NCI-H2196 (cell line): ENCODE data around the gene NRF1.

Experiments
- DNase-seq: peaks from one replicate; lab custom pipeline; 2025; ENCODE audit not compliant: unreplicated experiment; lab: John Stamatoyannopoulos, UW

Gene NRF1

DNA sequence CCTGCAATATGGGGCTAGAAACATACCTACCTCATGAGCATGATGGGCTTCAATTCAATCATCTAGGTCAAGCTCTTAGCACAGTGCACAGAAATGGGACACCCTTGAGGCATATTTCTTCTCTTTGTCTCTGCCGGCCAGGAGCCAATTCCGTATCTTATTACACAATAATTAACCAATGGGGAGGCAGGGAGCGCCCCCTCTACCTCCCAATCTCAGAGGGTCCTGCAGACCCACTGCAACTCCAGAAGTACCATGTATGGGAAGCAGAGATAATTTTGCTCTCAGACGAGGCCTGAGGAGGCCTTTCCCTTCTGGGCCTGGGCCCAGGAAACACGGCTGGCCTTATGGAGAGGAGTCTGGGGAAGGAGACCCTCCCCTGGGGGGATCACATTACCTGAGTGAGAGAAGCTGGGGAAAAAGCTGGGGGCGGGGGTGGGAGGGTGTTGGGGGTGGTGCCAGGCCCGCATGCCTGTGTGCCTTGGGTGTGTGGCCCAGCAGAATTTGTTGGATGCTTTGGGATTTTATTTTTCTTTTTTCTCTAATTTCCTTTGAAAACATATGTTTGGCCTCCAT lies 185.8 kb downstream of the NRF1 start:
- DNase-seq: no peak

DNA sequence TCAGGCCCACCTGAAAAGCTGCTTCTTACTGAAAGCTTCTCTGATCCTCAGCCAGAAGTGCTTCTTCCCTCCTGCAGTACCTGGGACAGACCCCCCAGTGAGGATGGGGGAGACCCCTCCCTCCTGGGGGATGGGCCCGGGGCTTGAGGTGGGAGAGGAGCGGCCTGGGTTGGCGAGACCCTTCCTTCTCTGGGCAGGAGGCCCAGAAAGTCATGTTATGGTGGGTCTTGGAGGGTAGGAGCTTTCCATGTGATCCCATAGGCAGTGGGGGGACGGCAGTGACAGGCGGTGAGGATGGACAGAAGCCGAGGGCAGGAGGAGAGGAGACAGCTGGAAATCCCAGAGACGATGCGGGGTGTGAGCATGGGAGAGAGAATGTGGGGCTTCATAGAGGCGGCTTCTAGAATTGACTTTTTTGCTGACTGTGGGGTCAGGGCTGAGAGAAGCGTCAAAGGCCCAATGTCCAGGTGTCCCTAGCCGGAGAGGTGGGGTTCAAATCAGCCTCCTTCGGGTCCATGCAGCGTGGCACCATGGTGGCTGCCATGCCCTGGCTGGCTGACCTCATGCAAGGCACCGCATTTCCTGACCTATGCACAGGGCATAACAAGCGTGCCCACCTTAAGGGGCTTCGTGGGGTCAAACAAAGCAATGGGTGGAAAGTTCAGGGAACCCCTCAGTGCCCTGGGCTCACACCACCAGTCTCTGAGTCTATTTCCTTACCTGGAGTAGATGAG lies 187.3 kb downstream of the NRF1 start:
- no peak for DNase-seq

- no peak for DNase-seq
Observed at GRCh38 chr7:129799350-129799955, 187.9 kb downstream of the NRF1 start.

DNA sequence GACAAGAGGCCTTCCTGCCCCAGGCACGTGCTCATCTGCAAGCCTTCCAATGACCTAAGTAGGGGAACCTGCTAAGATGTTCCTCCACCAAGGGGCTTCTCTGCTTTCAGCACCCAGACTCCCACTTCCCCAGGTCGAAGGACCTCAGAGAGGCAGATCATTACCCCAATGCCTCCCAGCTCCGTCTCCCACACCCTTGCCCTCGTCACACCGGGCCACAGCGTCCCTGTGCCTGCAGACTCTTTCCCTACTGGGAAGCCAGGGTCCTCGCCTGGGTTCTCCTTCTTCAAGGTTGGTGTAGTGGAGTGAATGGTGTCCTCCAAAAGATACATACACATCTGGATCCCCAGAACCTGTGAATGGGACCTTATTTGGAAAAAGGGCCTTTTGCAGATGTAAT lies 189.4 kb downstream of the NRF1 start:
- DNase-seq: no peak

- DNase-seq: peak; percentile 22
Observed at GRCh38 chr7:129801882-129802281, 190.4 kb downstream of the NRF1 start.

GRCh38 chr7:129803546-129804081 lies 192.1 kb downstream of the NRF1 start:
- DNase-seq: no peak

DNA sequence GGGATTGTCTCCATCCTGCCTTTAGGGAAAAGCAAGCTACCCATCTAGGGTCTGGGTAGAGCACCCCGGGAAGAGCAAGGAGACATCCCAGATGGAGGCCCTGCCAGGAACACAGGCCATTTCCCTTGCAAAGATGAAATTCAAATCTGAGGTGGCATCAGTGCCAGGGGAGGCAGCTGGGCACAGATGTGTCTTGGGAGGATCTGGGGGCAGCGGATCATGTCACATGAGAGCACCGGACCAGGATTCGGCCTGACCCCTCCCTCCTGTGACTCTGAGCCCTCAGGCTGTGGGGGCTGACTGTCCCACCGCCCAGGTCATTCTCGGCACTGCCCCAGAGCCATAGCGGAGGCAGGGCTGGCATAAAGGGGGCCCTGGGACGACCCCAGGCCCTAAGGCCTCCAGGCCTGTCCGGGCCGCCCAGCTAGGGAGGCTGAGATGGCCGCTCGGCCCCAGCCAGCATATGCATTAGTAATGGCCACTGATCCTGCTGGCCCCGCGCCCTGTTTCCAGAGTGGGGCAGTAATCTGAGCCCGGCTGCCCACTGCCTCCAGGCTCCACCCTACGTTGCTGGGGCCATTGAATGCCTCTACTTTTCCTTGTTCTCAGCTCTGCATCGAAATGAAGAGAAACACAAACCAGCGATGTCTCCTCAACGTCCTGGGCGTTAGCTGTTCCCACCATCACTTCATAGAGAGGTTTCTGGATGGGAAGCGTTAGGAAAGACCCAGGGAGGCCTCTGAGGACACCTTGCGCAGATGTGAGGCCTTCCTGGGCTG lies 192.8 kb downstream of the NRF1 start:
- DNase-seq: no peak

GRCh38 chr7:129804890-129805719 lies 193.6 kb downstream of the NRF1 start:
- no peak for DNase-seq
